ENCODE data around the gene MTERF1. TPM values are rescaled to one million over a fixed set of nuclear protein-coding genes. Genes with fewer than 3 reads are reported as not detected.
"Not testable (repeated sequence)": the region's sequence is repeated elsewhere in the genome, so short reads cannot be mapped to it uniquely, and the experiment has no call there.

MTERF1 gene
- total RNA-seq, 1 experiment from 2014 or later, result 12.0 TPM

- TF ChIP-seq E2F5 (CRISPR knock-in tag; IDR thresholded peaks at IDR 0.05) (no peak), ZSCAN18 (CRISPR knock-in tag; IDR thresholded peaks at IDR 0.05) (no peak), ZNF121 (CRISPR knock-in tag; IDR thresholded peaks at IDR 0.05) (no peak), ZBTB21 (CRISPR knock-in tag; IDR thresholded peaks at IDR 0.05; ENCODE audit: borderline replicate concordance) (no peak), ATF6 (CRISPR knock-in tag; IDR thresholded peaks at IDR 0.05) (no peak)
Measured at GRCh38 chr7:91894781-91895480, 14.4 kb upstream of the MTERF1 start (continued).

- H3K27me3 Mint-ChIP-seq (ENCODE audit: low read depth); ATAC-seq; CTCF ChIA-PET; DNase-seq (ENCODE audit: low spot score); H3K4me1 Mint-ChIP-seq; POLR2A ChIA-PET; H3K27ac Mint-ChIP-seq; H3K4me3 Mint-ChIP-seq: not testable (repeated sequence)
- H3K9me3 Mint-ChIP-seq, result peaks cover 19% of the 10 kb centered on the region
- peaks cover 12% of the 10 kb centered on the region for H3K36me3 Mint-ChIP-seq
Measured at GRCh38 chr7:91893699-91894098, 13.2 kb upstream of the MTERF1 start.

- ChIA-PET CTCF (interaction anchor here (1.0 kb wide), 1 partner anchor 12 kb away, joined by 4 read pairs; the partner anchor contains the start of gene MTERF1), POLR2A (no interaction called here)
- Mint-ChIP-seq H3K4me3 (no peak overlapping the region), H3K36me3 (peaks cover 12% of the 10 kb centered on the region), H3K27ac (no peak overlapping the region), H3K9me3 (peaks cover 19% of the 10 kb centered on the region), H3K27me3 (ENCODE audit: low read depth) (peaks cover 7% of the 10 kb centered on the region), H3K4me1 (peaks cover 9% of the 10 kb centered on the region; the same call in 1 of the 2 replicates)
- DNase-seq (ENCODE audit: low spot score) (no peak), ATAC-seq (peak; percentile 60)
- TF ChIP-seq ZNF416 (CRISPR knock-in tag; IDR thresholded peaks at IDR 0.05) (no peak), MYBL2 (CRISPR knock-in tag; IDR thresholded peaks at IDR 0.05) (no peak), ELF4 (CRISPR knock-in tag; IDR thresholded peaks at IDR 0.05; ENCODE audit: low read depth) (no peak), USF1 (CRISPR knock-in tag; IDR thresholded peaks at IDR 0.05) (no peak), MAX (CRISPR knock-in tag; IDR thresholded peaks at IDR 0.05) (no peak), CREM (CRISPR knock-in tag; IDR thresholded peaks at IDR 0.05) (no peak), TEAD1 (CRISPR knock-in tag; IDR thresholded peaks at IDR 0.05) (no peak), NFATC4 (CRISPR knock-in tag; IDR thresholded peaks at IDR 0.05) (no peak), ZBTB21 (CRISPR knock-in tag; IDR thresholded peaks at IDR 0.05; ENCODE audit: borderline replicate concordance) (no peak), PREB (CRISPR knock-in tag; IDR thresholded peaks at IDR 0.05; ENCODE audit: borderline replicate concordance) (no peak), FOXP1 (CRISPR knock-in tag; IDR thresholded peaks at IDR 0.05; ENCODE audit: borderline replicate concordance) (no peak), OVOL2 (CRISPR knock-in tag; IDR thresholded peaks at IDR 0.05; ENCODE audit: borderline replicate concordance) (no peak), ZNF512 (CRISPR knock-in tag; IDR thresholded peaks at IDR 0.05; ENCODE audit: borderline replicate concordance) (no peak), IRF1 (CRISPR knock-in tag; IDR thresholded peaks at IDR 0.05) (no peak), ZBTB43 (CRISPR knock-in tag; IDR thresholded peaks at IDR 0.05) (no peak)
Measured at GRCh38 chr7:91892821-91893340, 12.4 kb upstream of the MTERF1 start.

Measured in WTC11 (cell line).